Central memory CD8-positive, alpha-beta T cell (primary cell): ENCODE measurements around the gene DPM1.

Experiments
- ATAC-seq: fragments of 150-1000 bp; cut with Tn5 transposase; replicated peaks from 2 replicates; pipeline ENCODE4 v1.10.0; 2022; ENCODE audit warnings: mild to moderate bottlenecking, moderate FRiP score, moderate number of reproducible peaks; ENCODE audit not compliant: poor library complexity, severe bottlenecking; ENCODE audit errors: extremely low read depth
- DNase-seq, 2 donors: peaks; one replicate each; pipeline ENCODE4 v3.0.0; 2021; ENCODE audit warnings: low spot score in 2 of 2
- H3K27ac Mint-ChIP-seq: one replicate; pipeline ENCODE4 v1.8.0; 2022; ENCODE audit warnings: low read depth, mild to moderate bottlenecking, moderate library complexity, mixed read lengths
- H3K27me3 Mint-ChIP-seq: one replicate; pipeline ENCODE4 v1.8.0; 2022; ENCODE audit warnings: mixed read lengths
- H3K36me3 Mint-ChIP-seq: one replicate; pipeline ENCODE4 v1.8.0; 2022; ENCODE audit warnings: mild to moderate bottlenecking, moderate library complexity, mixed read lengths; ENCODE audit not compliant: insufficient read depth
- H3K4me1 Mint-ChIP-seq: one replicate; pipeline ENCODE4 v1.8.0; 2022; ENCODE audit warnings: mixed read lengths
- H3K4me3 Mint-ChIP-seq: one replicate; pipeline ENCODE4 v1.8.0; 2022; ENCODE audit warnings: mild to moderate bottlenecking, moderate library complexity, mixed read lengths
- H3K9me3 Mint-ChIP-seq: one replicate; pipeline ENCODE4 v1.8.0; 2022; ENCODE audit warnings: mixed read lengths

DPM1 gene

DNA sequence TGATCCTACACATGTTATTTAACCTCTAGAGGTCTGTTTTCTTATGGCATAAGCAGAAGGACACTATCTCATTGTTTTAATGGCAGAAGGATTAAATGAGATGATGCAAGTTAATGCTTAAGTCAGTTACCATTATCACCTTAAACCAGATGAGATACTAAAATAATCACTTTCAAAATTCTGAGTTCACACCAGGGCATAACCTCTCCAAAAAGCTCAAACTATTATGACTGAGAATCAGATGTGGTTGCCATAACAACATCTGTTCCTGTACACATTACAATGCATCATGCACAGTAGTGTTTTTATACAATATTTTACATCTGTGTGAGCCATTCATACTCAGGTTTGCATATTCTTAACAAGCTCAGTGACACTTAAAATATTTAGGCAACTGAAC, 37.3 kb downstream of the DPM1 start:
- DNase-seq (no peak), ATAC-seq (peak; percentile 82)
- Mint-ChIP-seq H3K36me3 (peaks cover 43% of the 10 kb centered on the region), H3K4me3 (no peak overlapping the region), H3K9me3 (no peaks in the 10 kb centered on the region), H3K4me1 (peaks cover 84% of the 10 kb centered on the region), H3K27ac (peak overlapping the region; percentile 74), H3K27me3 (no peaks in the 10 kb centered on the region)

DNA sequence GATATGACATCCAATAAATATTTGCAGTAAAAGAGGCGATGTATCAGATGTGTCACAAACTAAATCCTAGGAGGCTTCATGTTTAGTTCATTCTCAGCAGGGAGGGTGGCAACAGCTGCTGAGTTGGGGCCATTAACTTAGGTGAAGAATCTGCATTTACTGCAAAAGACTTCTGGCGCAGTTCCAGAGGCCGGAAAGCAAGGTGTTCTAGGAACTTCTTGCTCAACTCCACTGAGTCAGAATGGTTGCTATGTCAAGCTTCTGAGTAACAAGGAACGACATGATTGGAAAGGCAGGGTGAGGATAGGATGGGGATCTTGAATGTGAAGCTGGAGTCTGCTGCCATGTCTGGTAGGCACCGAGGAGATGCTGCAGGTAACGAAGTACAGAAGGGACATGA, 38.8 kb downstream of the DPM1 start:
- peak overlapping the region; percentile 80 for H3K27ac Mint-ChIP-seq
- H3K4me1 Mint-ChIP-seq = peaks cover 82% of the 10 kb centered on the region
- ATAC-seq (no peak), DNase-seq (no peak)
- peak overlapping the region; percentile 40 for H3K4me3 Mint-ChIP-seq
- H3K36me3 Mint-ChIP-seq = peaks cover 37% of the 10 kb centered on the region
- no peaks in the 10 kb centered on the region for H3K9me3 Mint-ChIP-seq
- H3K27me3 Mint-ChIP-seq = no peaks in the 10 kb centered on the region

DNA sequence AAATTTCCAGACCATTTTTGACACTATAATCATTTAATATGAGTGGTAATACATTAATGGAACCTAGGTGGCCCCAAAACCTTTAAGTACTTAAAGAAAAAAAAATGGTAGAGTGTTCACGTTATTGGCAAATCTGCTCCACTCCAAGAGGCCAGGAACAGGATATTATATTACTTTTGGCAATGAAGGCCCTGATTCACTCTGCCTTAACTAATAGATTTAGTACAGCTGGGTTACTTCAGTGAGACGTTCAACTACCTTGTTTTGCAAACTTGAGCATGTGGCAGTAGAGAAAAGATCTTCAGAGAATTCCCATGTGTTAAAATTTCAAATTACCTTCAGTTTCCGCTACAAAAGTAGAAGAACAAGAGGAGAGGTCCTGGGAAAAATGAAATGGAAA, 39.9 kb downstream of the DPM1 start:
- ATAC-seq = no peak
- peak overlapping the region; percentile 72 for H3K27ac Mint-ChIP-seq

DNA sequence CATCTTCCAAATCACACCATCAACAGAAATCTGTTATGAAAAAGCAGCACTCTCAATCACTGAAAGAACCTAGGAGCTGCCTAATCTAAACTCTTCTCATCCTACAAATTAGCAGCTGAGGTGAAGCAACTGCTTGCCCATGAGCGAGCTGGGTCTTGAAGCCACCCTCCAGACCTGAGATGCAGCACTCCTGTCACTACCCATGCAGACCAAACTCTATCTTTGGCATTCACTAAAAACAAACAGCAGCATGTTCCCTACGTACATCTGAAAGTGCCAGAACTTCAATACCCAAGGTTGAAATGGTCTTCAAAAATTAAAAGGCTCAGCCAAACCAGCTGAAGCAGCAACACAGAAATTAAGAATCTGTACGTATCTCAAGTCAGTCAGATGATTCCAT, 41.4 kb downstream of the DPM1 start:
- DNase-seq (no peak), ATAC-seq (no peak)
- peak overlapping the region; percentile 48 for H3K4me3 Mint-ChIP-seq
- H3K36me3 Mint-ChIP-seq = peaks cover 26% of the 10 kb centered on the region
- H3K4me1 Mint-ChIP-seq = peaks cover 83% of the 10 kb centered on the region
- peak overlapping the region; percentile 62 for H3K27ac Mint-ChIP-seq
- no peaks in the 10 kb centered on the region for H3K27me3 Mint-ChIP-seq
- H3K9me3 Mint-ChIP-seq = no peaks in the 10 kb centered on the region

More for the DNA sequence above, 39.9 kb downstream of the DPM1 start:
- Mint-ChIP-seq H3K4me3 (no peak overlapping the region), H3K36me3 (peaks cover 29% of the 10 kb centered on the region), H3K4me1 (peaks cover 85% of the 10 kb centered on the region), H3K27me3 (no peaks in the 10 kb centered on the region), H3K9me3 (no peaks in the 10 kb centered on the region)
- DNase-seq = no peak

DNA sequence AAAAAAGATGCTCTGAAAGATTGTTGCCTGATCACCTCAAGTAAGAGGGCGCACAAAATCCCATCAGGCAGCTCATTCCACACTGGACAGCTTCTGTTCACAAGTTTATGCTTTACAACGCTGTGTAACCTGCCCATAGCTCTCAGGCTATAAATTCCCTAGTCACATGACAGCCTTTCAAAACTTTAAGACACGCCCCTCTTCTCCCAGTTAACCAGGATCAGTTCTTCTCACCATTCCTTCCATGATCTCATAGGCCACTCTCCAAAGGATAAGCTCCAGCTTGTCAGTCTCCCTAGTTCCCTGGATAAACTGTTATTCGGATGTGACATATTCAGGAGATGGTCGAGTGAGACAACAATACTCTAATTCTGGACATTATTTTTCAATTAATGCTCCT, 42.1 kb downstream of the DPM1 start:
- Mint-ChIP-seq H3K9me3 (no peaks in the 10 kb centered on the region), H3K4me1 (peaks cover 83% of the 10 kb centered on the region), H3K27ac (peak overlapping the region; percentile 62), H3K27me3 (no peaks in the 10 kb centered on the region), H3K4me3 (peak overlapping the region; percentile 30), H3K36me3 (peaks cover 26% of the 10 kb centered on the region)
- DNase-seq (no peak), ATAC-seq (no peak)

DNA sequence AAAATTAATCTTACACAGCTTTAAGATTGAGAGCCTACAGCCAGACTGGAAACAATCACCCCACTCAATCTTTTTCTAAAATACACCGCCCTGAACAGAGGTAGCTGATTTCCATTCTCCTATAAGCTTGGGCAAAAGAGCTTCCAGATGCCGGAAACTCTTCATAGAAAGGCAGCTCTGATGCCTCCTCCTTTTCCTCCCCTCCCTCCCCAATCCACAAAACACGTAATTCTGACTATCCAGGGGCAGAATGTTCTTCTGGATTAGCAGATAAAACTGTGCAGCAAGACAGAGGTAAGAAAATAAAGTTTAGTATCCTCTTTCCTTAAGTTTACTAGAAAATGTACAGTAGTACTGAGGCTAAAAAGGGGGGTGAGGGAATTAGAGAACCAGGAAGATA, 42.9 kb downstream of the DPM1 start:
- Mint-ChIP-seq H3K36me3 (peaks cover 24% of the 10 kb centered on the region), H3K4me1 (peaks cover 83% of the 10 kb centered on the region), H3K9me3 (no peaks in the 10 kb centered on the region), H3K27me3 (no peaks in the 10 kb centered on the region), H3K27ac (no peak overlapping the region), H3K4me3 (no peak overlapping the region)
- DNase-seq = no peak
- no peak for ATAC-seq

DNA sequence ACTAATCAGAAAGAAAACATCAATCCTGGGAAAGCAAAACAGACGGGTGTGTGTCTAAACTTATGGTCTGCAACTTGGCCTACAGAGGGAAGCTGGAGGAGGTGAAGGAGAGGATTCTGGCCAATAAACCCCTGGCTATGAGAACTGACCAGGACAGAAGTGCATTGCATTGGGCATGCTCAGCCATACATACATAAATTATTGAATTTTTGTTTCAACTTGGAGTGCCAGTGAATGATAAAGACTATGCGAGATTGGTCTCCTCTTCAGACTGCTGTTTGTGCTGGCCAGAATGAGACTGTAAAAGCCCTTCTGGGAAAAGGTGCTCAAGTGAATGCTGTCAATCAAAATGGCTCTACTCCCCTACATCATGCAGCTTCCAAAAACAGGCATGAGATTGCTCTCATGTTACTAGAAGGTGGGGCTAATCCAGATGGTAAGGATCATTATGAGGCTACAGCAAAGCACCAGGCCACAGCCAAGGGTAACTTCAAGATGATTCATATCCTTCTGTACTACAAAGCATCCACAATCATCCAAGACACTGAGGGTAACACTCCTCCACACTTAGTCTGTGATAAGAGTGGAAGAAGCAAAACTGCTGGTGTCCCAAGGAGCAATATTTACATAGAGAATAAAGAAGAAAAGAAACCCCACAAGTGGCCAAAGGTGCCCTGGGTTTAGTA, 44.5 kb downstream of the DPM1 start:
- Mint-ChIP-seq H3K9me3 (no peaks in the 10 kb centered on the region), H3K36me3 (peaks cover 20% of the 10 kb centered on the region), H3K4me3 (no peak overlapping the region), H3K27ac (peak overlapping the region; percentile 30), H3K4me1 (peaks cover 84% of the 10 kb centered on the region), H3K27me3 (no peaks in the 10 kb centered on the region)
- ATAC-seq = peak; percentile 38
- DNase-seq = no peak

DNA sequence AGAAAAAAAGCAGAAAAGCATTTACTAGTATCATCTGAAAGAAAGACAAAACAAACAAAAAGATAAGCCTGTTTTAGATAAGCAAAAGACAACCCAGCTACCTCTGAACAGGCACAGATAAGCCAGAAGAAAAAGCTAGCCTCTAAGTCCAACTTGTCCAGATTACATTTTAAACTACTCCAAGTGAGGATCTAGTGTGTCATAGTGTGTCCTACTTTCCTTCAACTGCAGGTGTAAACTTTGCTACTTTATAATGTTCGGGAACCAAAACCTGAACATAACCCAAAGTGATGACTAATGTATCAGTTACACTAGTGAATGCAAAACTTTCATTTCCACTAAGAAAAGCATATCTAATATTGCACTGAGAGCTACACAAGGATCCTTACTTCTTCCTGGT, 46.6 kb downstream of the DPM1 start:
- H3K4me3 Mint-ChIP-seq = no peak overlapping the region
- ATAC-seq = no peak
- peaks cover 19% of the 10 kb centered on the region for H3K36me3 Mint-ChIP-seq
- peaks cover 73% of the 10 kb centered on the region for H3K4me1 Mint-ChIP-seq
- DNase-seq = no peak
- H3K9me3 Mint-ChIP-seq = no peaks in the 10 kb centered on the region
- peak overlapping the region; percentile 44 for H3K27ac Mint-ChIP-seq
- H3K27me3 Mint-ChIP-seq = no peaks in the 10 kb centered on the region

DNA sequence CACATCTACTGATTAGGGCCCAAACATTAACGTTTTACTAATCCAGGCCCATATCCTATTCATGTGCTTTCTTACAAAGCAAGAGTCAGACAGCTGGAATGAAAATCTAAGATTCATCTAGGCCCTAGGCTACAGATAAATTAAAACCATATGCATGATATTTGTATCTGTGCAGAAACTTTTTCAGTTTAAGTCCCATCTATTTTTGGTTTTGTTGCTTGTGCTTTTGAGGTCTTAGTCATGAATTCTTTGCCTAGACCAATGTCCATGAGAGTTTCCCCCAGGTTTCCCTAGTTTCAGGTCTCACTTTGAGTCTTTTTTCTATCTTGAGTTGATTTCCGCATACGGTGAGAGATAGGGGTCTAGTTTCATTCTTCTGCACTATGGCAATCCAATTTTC, 47.3 kb downstream of the DPM1 start:
- Mint-ChIP-seq H3K4me3 (no peak overlapping the region), H3K27me3 (no peaks in the 10 kb centered on the region), H3K36me3 (peaks cover 16% of the 10 kb centered on the region), H3K9me3 (no peaks in the 10 kb centered on the region), H3K4me1 (peaks cover 66% of the 10 kb centered on the region), H3K27ac (no peak overlapping the region)
- ATAC-seq (no peak), DNase-seq (no peak)

DNA sequence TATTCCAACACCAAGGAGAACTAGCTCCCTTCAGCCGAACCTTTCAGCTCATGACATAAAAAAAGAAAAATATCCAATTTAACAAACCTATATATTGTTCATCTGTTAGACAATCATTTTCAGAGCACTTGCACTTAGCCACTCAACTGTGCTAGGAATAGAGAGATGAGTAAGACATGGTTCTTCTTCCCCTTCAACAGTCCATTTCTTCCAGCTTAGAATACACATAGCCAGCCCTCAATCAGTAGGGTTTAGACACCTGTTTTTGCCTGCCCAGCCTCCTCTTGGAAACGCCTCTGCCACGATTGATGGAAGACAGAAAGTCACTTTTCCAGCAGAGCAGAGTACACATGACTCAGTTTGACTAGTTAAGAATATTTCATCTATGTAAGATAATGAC, 48.9 kb downstream of the DPM1 start:
- DNase-seq (no peak), ATAC-seq (no peak)
- H3K4me3 Mint-ChIP-seq = no peak overlapping the region
- no peaks in the 10 kb centered on the region for H3K27me3 Mint-ChIP-seq
- H3K27ac Mint-ChIP-seq = no peak overlapping the region
- H3K9me3 Mint-ChIP-seq = no peaks in the 10 kb centered on the region
- H3K4me1 Mint-ChIP-seq = peaks cover 63% of the 10 kb centered on the region
- peaks cover 18% of the 10 kb centered on the region for H3K36me3 Mint-ChIP-seq

DNA sequence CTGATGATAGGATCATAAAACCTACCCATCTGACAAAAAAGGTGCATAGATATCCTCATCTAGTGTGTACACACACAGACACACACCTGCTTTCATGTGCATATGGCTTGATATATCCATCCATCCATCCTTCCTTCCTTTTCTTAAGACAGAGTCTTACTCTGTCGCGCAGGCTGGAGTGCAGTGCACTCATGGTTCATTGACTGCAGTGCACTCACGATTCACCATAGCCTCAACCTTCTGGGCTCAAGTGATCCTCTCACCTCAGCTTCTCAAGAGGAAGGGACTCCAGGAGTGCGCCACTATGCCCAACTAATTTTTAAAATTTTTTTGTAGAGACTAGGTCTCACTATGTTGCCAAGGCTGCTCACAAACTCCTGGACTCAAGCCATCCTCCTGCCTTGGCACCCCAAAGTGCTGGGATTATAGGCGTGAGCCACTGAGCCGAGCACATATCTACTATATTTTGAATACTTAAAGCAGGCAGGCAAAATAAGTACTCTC, 54.2 kb downstream of the DPM1 start:
- no peak for ATAC-seq
- DNase-seq = no peak
- Mint-ChIP-seq H3K4me1 (peaks cover 51% of the 10 kb centered on the region), H3K36me3 (peaks cover 41% of the 10 kb centered on the region), H3K27ac (peak overlapping the region; percentile 27), H3K4me3 (no peak overlapping the region), H3K9me3 (no peaks in the 10 kb centered on the region), H3K27me3 (no peaks in the 10 kb centered on the region)

DNA sequence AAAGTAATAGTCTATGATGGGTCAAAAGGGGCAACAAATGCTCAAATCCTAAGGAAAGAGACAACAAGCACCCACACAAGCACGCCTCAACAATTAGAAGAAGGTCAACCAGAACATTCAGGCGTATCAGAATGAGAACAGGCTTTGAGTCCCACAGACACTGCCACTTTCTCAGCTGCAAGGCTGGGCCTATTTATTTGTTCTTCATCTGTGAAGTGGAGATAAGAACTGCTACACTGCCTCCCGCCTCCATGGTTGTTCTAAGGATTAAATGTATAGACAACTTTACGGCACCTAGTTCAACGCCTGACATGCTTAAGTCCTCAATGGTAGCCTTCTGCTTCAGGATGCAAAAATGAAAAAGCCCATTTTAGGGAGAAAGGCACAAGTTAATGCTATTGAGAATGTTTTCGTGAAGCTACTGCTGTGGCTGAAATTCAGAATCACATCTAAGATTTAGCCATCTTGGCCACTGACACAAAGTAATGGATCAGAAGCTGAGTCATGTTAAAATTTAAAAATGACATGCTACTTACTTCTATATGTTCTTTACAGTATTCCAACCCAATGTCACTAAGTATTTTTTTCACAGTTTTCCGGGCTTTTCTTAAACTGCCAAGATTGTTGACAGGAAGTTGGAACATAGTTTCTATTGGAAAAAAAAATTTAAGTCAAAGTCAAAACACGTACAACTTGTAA, 54.8 kb downstream of the DPM1 start:
- ATAC-seq (no peak), DNase-seq (no peak)
- H3K4me1 Mint-ChIP-seq = peaks cover 51% of the 10 kb centered on the region
- H3K4me3 Mint-ChIP-seq = no peak overlapping the region
- H3K9me3 Mint-ChIP-seq = no peaks in the 10 kb centered on the region
- no peaks in the 10 kb centered on the region for H3K27me3 Mint-ChIP-seq
- peak overlapping the region; percentile 27 for H3K27ac Mint-ChIP-seq
- H3K36me3 Mint-ChIP-seq = peaks cover 44% of the 10 kb centered on the region

DNA sequence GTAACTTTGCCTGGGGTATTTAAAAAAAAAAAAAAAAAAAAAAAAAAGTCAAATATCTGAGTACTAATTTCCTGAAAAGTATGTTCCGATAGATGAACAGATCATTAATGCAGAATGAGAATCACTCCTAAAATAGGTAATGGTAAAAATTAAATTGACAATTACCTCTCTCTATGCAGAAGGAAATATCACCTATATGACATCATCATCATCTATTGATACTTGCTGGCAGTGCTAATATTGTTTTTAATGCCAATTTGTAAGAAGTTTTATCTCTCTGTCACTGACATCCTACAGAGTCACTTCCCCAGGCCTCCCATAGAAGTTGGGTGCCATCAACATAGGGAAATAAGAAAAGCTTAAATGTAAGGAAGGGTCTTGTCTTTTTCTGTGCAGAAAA, 57.0 kb downstream of the DPM1 start:
- Mint-ChIP-seq H3K4me1 (peaks cover 47% of the 10 kb centered on the region), H3K27me3 (no peaks in the 10 kb centered on the region), H3K9me3 (no peaks in the 10 kb centered on the region), H3K27ac (no peak overlapping the region), H3K4me3 (no peak overlapping the region), H3K36me3 (peaks cover 53% of the 10 kb centered on the region)
- DNase-seq (no peak), ATAC-seq (no peak)
